HepG2 (cell line): ENCODE data around the gene CFAP210. TPM values are rescaled to one million over a fixed set of nuclear protein-coding genes. Genes with fewer than 3 reads are reported as not detected.

Experiments used
- FOSL1 ChIP-seq: sonication (generic); formaldehyde crosslinking; IDR thresholded peaks from 2 replicates; pipeline ENCODE4 v1.9.0; 2021; ENCODE audit warnings: missing genetic modification reagents, borderline replicate concordance
- MAFF ChIP-seq: IDR thresholded peaks from 2 replicates; pipeline ENCODE4 v1.6.1; 2011; ENCODE audit warnings: low read depth, low read length, improper control_type of control experiment
- MIXL1 ChIP-seq: IDR thresholded peaks from 2 replicates; pipeline ENCODE4 v1.6.1; 2016
- NFE2L2 ChIP-seq: fragments of 150-350 bp; IDR thresholded peaks from 2 replicates; pipeline ENCODE4 v1.6.1; 2014; ENCODE audit warnings: low read length
- PAF1 ChIP-seq: IDR thresholded peaks from 2 replicates; pipeline ENCODE4 v1.6.1; 2016; ENCODE audit warnings: missing genetic modification reagents, missing compliant biosample characterization
- PCBP2 ChIP-seq: fragments of 200-400 bp; formaldehyde crosslinking; optimal IDR thresholded peaks from 2 replicates; pipeline ENCODE3; 2018; ENCODE audit warnings: low read length, low read depth; ENCODE audit not compliant: poor library complexity, severe bottlenecking
- SIN3B ChIP-seq: fragments of 150-350 bp; IDR thresholded peaks from 2 replicates; pipeline ENCODE4 v1.6.1; 2014; ENCODE audit warnings: low read length
- TMF1 ChIP-seq: sonication (generic); formaldehyde crosslinking; IDR thresholded peaks from 2 replicates; pipeline ENCODE4 v1.8.1; 2022; ENCODE audit warnings: low read depth, missing genetic modification reagents
- ZNF317 ChIP-seq: sonication (generic); formaldehyde crosslinking; IDR thresholded peaks from 2 replicates; pipeline ENCODE4 v1.5.0; 2020; ENCODE audit warnings: mild to moderate bottlenecking, missing genetic modification reagents
- ZNF556 ChIP-seq: sonication (generic); formaldehyde crosslinking; IDR thresholded peaks from 2 replicates; pipeline ENCODE4 v1.4.0; 2020; ENCODE audit warnings: mild to moderate bottlenecking, missing genetic modification reagents, borderline replicate concordance
- polyA plus RNA-seq, 8 experiments: library from polyadenylated mRNA; depleted of rRNA in 3 of 8; stranded (reverse) in 7 of 8; unstranded in 1 of 8; fragments of >200 nt; fragmentation: Illumina TruSeq in 4 of 8; extraction: Trizol in 4 of 8; gene quantifications; 2 replicates each; pipeline versions ENCODE4 v1.2.1 to v1.2.3, GENCODE V29; 2011 to 2016; ENCODE audit warnings: low read depth in 4 of 8, missing spikeins in 1 of 8, mixed read lengths in 1 of 8; ENCODE audit not compliant: insufficient read depth in 1 of 8
- total RNA-seq, 5 experiments: library from RNA; depleted of rRNA; stranded (reverse); fragments of >200 nt; fragmentation: Illumina TruSeq; extraction: Trizol; gene quantifications; 2 replicates each; pipeline ENCODE4 v1.2.3, GENCODE V29; 2016; ENCODE audit warnings: low read depth in 1 of 5
- TF ChIP-seq, protein P1 (sequence below): sonication (generic); formaldehyde crosslinking; IDR thresholded peaks from 2 replicates; pipeline ENCODE4 v1.4.0; 2020; ENCODE audit warnings: low read depth, mild to moderate bottlenecking, missing genetic modification reagents
- TF ChIP-seq, protein P2 (sequence below): IDR thresholded peaks from 2 replicates; pipeline ENCODE4 v1.6.1; 2016; ENCODE audit warnings: missing genetic modification reagents, missing compliant biosample characterization
- TF ChIP-seq, protein P3 (sequence below): sonication (generic); formaldehyde crosslinking; IDR thresholded peaks from one replicate; pipeline ENCODE4 v1.5.1; 2020; ENCODE audit warnings: mild to moderate bottlenecking, missing genetic modification reagents; ENCODE audit errors: not compliant biosample characterization
- TF ChIP-seq, protein P4 (sequence below): sonication (generic); formaldehyde crosslinking; IDR thresholded peaks from 2 replicates; pipeline ENCODE4 v1.5.0; 2020; ENCODE audit warnings: mild to moderate bottlenecking, missing genetic modification reagents
- TF ChIP-seq, protein P5 (sequence below): sonication (generic); formaldehyde crosslinking; IDR thresholded peaks from 2 replicates; pipeline ENCODE4 v1.4.0; 2020; ENCODE audit warnings: missing genetic modification reagents

Gene CFAP210
- total and polyA plus RNA-seq, 2 of the 13 experiments (the other 11 are each of a cell fraction or from before 2014, with no cell fraction given), result 0.18 TPM; not detected in 1

GRCh38 chr2:169694113-169694893 lies at the start of gene CFAP210, which contains the start of gene PHOSPHO2 (continued):
- TF ChIP-seq NFE2L2 (no peak), PAF1 (CRISPR knock-in tag) (no peak), MIXL1 (0 out of 2 replicates have a peak, but pooled peaks have one; percentile 59), PCBP2 (no peak), TMF1 (CRISPR knock-in tag) (peak; percentile 92), ZNF317 (CRISPR knock-in tag) (peak; percentile 95), ZNF556 (CRISPR knock-in tag) (no peak; the same call in none of the 2 replicates), SIN3B (0 out of 2 replicates have a peak, but pooled peaks have one; percentile 4), FOSL1 (CRISPR knock-in tag) (0 out of 2 replicates have a peak, but pooled peaks have one; percentile 16), MAFF (no peak)
- TF ChIP-seq, protein P1, sequence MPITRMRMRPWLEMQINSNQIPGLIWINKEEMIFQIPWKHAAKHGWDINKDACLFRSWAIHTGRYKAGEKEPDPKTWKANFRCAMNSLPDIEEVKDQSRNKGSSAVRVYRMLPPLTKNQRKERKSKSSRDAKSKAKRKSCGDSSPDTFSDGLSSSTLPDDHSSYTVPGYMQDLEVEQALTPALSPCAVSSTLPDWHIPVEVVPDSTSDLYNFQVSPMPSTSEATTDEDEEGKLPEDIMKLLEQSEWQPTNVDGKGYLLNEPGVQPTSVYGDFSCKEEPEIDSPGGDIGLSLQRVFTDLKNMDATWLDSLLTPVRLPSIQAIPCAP, result 0 out of 2 replicates have a peak, but pooled peaks have one; percentile 9
- TF ChIP-seq, protein P2, sequence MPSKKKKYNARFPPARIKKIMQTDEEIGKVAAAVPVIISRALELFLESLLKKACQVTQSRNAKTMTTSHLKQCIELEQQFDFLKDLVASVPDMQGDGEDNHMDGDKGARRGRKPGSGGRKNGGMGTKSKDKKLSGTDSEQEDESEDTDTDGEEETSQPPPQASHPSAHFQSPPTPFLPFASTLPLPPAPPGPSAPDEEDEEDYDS (CRISPR knock-in tag), result peak; percentile 77; the same call in 1 of the 2 replicates
- TF ChIP-seq, protein P3, sequence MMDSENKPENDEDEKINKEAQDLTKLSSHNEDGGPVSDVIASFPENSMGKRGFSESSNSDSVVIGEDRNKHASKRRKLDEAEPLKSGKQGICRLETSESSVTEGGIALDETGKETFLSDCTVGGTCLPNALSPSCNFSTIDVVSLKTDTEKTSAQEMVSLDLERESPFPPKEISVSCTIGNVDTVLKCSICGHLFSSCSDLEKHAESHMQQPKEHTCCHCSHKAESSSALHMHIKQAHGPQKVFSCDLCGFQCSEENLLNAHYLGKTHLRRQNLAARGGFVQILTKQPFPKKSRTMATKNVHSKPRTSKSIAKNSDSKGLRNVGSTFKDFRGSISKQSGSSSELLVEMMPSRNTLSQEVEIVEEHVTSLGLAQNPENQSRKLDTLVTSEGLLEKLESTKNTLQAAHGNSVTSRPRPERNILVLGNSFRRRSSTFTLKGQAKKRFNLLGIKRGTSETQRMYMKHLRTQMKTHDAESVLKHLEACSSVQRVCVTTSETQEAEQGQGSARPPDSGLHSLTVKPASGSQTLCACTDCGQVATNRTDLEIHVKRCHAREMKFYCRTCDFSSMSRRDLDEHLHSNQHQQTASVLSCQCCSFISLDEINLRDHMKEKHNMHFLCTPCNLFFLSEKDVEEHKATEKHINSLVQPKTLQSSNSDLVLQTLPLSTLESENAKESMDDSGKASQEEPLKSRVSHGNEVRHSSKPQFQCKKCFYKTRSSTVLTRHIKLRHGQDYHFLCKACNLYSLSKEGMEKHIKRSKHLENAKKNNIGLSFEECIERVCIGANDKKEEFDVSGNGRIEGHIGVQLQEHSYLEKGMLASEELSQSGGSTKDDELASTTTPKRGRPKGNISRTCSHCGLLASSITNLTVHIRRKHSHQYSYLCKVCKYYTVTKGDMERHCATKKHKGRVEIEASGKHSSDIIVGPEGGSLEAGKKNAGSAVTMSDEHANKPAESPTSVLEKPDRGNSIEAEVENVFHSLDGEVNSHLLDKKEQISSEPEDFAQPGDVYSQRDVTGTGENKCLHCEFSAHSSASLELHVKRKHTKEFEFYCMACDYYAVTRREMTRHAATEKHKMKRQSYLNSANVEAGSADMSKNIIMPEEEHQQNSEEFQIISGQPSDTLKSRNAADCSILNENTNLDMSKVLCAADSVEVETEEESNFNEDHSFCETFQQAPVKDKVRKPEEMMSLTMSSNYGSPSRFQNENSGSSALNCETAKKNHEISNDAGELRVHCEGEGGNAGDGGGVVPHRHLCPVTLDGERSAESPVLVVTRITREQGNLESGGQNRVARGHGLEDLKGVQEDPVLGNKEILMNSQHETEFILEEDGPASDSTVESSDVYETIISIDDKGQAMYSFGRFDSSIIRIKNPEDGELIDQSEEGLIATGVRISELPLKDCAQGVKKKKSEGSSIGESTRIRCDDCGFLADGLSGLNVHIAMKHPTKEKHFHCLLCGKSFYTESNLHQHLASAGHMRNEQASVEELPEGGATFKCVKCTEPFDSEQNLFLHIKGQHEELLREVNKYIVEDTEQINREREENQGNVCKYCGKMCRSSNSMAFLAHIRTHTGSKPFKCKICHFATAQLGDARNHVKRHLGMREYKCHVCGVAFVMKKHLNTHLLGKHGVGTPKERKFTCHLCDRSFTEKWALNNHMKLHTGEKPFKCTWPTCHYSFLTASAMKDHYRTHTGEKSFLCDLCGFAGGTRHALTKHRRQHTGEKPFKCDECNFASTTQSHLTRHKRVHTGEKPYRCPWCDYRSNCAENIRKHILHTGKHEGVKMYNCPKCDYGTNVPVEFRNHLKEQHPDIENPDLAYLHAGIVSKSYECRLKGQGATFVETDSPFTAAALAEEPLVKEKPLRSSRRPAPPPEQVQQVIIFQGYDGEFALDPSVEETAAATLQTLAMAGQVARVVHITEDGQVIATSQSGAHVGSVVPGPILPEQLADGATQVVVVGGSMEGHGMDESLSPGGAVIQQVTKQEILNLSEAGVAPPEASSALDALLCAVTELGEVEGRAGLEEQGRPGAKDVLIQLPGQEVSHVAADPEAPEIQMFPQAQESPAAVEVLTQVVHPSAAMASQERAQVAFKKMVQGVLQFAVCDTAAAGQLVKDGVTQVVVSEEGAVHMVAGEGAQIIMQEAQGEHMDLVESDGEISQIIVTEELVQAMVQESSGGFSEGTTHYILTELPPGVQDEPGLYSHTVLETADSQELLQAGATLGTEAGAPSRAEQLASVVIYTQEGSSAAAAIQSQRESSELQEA (CRISPR knock-in tag), result peak; percentile 96
- TF ChIP-seq, protein P4, sequence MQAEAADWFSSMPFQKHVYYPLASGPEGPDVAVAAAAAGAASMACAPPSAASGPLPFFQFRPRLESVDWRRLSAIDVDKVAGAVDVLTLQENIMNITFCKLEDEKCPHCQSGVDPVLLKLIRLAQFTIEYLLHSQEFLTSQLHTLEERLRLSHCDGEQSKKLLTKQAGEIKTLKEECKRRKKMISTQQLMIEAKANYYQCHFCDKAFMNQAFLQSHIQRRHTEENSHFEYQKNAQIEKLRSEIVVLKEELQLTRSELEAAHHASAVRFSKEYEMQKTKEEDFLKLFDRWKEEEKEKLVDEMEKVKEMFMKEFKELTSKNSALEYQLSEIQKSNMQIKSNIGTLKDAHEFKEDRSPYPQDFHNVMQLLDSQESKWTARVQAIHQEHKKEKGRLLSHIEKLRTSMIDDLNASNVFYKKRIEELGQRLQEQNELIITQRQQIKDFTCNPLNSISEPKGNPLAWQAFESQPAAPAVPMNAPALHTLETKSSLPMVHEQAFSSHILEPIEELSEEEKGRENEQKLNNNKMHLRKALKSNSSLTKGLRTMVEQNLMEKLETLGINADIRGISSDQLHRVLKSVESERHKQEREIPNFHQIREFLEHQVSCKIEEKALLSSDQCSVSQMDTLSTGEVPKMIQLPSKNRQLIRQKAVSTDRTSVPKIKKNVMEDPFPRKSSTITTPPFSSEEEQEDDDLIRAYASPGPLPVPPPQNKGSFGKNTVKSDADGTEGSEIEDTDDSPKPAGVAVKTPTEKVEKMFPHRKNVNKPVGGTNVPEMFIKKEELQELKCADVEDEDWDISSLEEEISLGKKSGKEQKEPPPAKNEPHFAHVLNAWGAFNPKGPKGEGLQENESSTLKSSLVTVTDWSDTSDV (CRISPR knock-in tag), result peak; percentile 97
- TF ChIP-seq, protein P5, sequence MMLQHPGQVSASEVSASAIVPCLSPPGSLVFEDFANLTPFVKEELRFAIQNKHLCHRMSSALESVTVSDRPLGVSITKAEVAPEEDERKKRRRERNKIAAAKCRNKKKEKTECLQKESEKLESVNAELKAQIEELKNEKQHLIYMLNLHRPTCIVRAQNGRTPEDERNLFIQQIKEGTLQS (CRISPR knock-in tag), result no peak
